ENCODE measurements around the gene CHKA. TPM values are rescaled to one million over a fixed set of nuclear protein-coding genes. Genes with fewer than 3 reads are reported as not detected.

Gene CHKA
- total RNA-seq, 4 donors from 2014 or later: 7.8 to 21.4 (median 15.3) TPM

DNA sequence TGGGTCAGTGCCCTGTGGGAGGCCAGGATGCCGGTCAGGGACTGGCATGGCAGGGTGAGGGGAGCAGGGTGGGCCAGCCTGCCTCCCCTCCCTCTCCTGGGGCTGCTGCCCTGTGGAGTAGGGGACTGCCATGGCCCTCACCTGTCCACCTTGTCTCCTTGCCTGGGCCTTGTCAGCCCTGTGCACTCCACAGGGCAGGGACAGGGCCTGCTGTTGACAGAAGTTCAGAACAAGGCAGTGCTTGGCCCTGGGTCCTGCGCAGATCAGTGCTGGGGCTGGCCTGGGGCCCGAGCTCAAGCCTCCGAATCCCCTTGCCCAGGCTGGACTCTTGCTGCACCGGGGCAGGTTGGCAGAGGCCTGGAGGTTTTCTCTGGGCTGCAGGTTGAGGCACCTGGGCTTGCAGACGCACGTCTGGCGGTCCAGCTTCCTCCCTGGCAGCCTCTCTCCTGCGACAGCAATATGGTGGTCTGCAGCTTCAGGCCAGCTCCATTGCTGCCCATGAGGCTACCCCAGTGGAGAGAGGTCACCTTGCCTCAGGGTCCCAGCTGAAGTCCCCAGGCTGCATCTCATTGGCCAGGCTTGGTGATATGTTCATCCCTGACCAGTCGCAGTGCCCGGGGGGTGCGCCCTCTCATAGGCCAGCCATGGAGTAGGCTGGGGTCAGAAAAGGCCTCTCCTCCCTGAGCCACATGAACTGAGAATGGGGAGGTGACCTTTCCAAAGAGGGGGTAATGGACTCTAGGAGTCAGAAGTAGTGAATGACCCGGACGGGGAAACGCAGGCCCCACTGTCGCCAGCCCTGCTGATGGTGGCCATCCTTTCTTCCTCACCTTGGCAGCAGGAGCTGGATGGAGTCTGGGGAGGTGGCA lies 21.5 kb upstream of the CHKA start:
- Histone ChIP-seq H3K36me3 (no peaks in the 10 kb centered on the region), H3K27me3 (no peaks in the 10 kb centered on the region), H3K4me1 (peaks cover 30% of the 10 kb centered on the region), H3K27ac (peak overlapping the region; percentile 68), H3K9me3 (no peaks in the 10 kb centered on the region), H3K4me3 (no peak overlapping the region)
- no peak for DNase-seq (ENCODE audit: low spot score in 2 of 2)
- no peak for TF ChIP-seq POLR2A (IDR thresholded peaks at IDR 0.05)
- TF ChIP-seq, protein P1, sequence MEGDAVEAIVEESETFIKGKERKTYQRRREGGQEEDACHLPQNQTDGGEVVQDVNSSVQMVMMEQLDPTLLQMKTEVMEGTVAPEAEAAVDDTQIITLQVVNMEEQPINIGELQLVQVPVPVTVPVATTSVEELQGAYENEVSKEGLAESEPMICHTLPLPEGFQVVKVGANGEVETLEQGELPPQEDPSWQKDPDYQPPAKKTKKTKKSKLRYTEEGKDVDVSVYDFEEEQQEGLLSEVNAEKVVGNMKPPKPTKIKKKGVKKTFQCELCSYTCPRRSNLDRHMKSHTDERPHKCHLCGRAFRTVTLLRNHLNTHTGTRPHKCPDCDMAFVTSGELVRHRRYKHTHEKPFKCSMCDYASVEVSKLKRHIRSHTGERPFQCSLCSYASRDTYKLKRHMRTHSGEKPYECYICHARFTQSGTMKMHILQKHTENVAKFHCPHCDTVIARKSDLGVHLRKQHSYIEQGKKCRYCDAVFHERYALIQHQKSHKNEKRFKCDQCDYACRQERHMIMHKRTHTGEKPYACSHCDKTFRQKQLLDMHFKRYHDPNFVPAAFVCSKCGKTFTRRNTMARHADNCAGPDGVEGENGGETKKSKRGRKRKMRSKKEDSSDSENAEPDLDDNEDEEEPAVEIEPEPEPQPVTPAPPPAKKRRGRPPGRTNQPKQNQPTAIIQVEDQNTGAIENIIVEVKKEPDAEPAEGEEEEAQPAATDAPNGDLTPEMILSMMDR (IDR thresholded peaks at IDR 0.05): no peak
- no peak for TF ChIP-seq POLR2AphosphoS5 (IDR thresholded peaks at IDR 0.05)
- TF ChIP-seq EP300 (IDR thresholded peaks at IDR 0.05): no peak
- WGBS: 85% methylated on average over 5 of the region's 16 CpGs

DNA sequence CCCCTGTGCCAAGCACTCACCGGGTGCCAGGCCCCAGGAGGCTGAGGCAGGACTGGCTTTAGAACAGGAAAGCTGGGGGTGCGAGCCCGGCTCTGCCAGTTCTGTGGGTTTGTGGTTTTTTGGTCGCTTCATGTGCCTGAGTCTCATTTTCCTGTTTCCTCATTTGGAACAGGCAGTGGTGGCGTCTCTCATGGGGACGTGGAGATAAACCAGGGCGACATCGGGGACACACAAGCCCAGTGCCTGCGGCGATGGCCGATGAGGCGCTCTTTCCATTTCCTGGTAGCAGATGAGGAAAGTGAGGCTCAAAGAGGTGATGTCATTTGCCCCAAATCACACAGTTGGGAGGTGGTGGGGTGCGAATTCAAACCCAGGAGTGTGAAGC lies 20.8 kb upstream of the CHKA start:
- H3K27ac ChIP-seq: peak overlapping the region; percentile 68
- peaks cover 24% of the 10 kb centered on the region for H3K4me1 ChIP-seq
- no peaks in the 10 kb centered on the region for H3K36me3 ChIP-seq
- TF ChIP-seq, protein P1 (IDR thresholded peaks at IDR 0.05): no peak
- TF ChIP-seq POLR2A (IDR thresholded peaks at IDR 0.05) (no peak), POLR2AphosphoS5 (IDR thresholded peaks at IDR 0.05) (no peak), EP300 (IDR thresholded peaks at IDR 0.05) (no peak)
- no peak overlapping the region for H3K4me3 ChIP-seq
- no peak for DNase-seq (ENCODE audit: low spot score in 2 of 2)
- 76% methylated on average over 12 of the region's 13 CpGs for WGBS
- no peaks in the 10 kb centered on the region for H3K27me3 ChIP-seq
- H3K9me3 ChIP-seq: no peaks in the 10 kb centered on the region

DNA sequence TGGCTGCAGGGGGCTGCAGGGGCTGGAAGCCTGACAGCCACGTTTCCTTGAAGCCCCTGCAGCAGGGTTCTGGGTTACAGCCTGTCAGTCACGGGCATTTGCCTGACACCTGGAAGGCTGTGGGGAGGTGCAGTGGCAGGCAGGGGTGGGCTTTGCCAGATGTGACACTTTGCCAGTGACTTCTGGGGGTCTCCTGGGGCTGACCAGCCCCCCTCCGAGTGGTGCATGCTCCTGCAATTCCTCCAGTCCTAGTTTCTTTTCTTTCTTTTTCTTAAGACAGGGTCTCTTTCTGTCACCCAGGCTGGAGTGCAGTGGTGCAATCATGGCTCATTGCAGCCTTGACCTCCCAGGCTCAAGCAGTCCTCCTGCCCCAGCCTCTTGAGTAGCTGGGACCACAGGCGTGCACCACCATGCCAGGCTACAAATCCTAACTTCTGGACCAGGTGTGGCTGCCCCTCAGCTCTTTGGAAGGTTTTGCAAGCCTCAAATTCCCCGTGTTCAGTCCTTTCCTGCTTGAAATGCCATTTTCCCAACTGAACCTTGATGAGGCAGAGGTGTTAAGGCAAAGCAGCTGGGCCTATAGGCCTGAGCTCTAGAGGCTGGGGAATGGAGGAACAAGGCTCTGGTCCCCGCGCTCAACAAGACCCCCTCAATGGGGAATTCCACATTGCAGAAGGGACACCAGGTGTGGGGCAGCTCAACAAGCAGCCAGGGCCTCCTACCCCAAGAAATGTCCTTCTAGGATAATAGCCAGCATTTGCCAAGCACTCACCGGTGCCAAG lies 20.2 kb upstream of the CHKA start:
- H3K27me3 ChIP-seq: no peaks in the 10 kb centered on the region
- H3K4me3 ChIP-seq: no peak overlapping the region
- no peaks in the 10 kb centered on the region for H3K36me3 ChIP-seq
- TF ChIP-seq POLR2A (IDR thresholded peaks at IDR 0.05) (no peak), EP300 (IDR thresholded peaks at IDR 0.05) (no peak), POLR2AphosphoS5 (IDR thresholded peaks at IDR 0.05) (no peak)
- TF ChIP-seq, protein P1 (IDR thresholded peaks at IDR 0.05): no peak
- peak in 1 of 2 donors; percentile 31 for DNase-seq (ENCODE audit: low spot score in 2 of 2)
- 60% methylated on average over 7 of the region's 8 CpGs for WGBS
- peaks cover 18% of the 10 kb centered on the region for H3K4me1 ChIP-seq
- no peaks in the 10 kb centered on the region for H3K9me3 ChIP-seq
- peak overlapping the region; percentile 68 for H3K27ac ChIP-seq

DNA sequence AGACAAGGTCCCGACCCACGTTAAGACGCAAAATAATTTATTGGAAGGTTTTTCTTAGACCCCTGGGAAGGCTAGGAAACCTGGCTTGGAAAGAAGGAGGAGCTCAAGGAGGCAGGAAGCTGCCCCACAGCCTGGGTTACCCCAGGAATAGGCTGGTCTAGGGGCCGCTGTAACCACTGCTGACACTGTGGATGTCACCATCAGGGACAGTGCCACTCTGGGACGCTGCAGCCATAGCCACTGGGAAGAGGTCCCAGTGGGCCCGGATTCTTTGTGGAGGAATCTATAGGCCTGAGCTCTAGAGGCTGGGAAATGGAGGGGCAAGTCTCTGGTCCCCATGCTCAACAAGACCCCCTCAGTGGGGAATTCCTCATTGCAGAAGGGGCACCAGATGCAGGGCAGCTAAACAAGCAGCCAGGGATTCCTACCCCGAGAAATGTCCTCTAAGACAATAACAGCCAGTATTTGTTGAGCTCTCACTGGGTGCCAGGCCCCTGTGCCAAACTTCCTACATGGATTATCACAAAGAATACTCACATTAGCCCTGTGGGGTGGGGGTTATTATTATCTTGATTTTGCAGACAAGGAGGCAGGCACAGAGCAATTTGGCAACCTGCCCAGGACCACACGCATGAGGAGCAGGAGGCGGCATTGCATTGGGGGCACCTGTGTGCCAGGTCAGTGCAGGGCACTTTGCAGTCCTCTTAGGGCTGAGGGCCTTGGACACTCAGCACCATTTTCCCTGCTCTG lies 19.5 kb upstream of the CHKA start:
- no peaks in the 10 kb centered on the region for H3K9me3 ChIP-seq
- peaks cover 14% of the 10 kb centered on the region for H3K4me1 ChIP-seq
- H3K4me3 ChIP-seq: no peak overlapping the region
- H3K27me3 ChIP-seq: no peaks in the 10 kb centered on the region
- TF ChIP-seq, protein P1 (IDR thresholded peaks at IDR 0.05): no peak
- TF ChIP-seq POLR2A (IDR thresholded peaks at IDR 0.05) (no peak), POLR2AphosphoS5 (IDR thresholded peaks at IDR 0.05) (no peak), EP300 (IDR thresholded peaks at IDR 0.05) (no peak)
- H3K27ac ChIP-seq: peak overlapping the region; percentile 68
- 70% methylated on average over 9 of the region's 9 CpGs for WGBS
- peak in 1 of 2 donors; percentile 59 for DNase-seq (ENCODE audit: low spot score in 2 of 2)
- no peaks in the 10 kb centered on the region for H3K36me3 ChIP-seq

All from suprapubic skin (tissue), 4 donors.